Measurements from ENCODE around the gene CUL4B. TPM values are rescaled to one million over a fixed set of nuclear protein-coding genes. Genes with fewer than 3 reads are reported as not detected.
"Not testable (repeated sequence)": the region's sequence is repeated elsewhere in the genome, so short reads cannot be mapped to it uniquely, and the experiment has no call there.

Gene CUL4B
- polyA plus RNA-seq (2013, experiment 1 of 4) = 68.6 TPM
- polyA plus RNA-seq (2013, experiment 2 of 4) = 68.1 TPM
- polyA plus RNA-seq (2013, experiment 3 of 4) = 47.8 TPM
- polyA plus RNA-seq (2013, experiment 4 of 4) = 49.8 TPM

DNA sequence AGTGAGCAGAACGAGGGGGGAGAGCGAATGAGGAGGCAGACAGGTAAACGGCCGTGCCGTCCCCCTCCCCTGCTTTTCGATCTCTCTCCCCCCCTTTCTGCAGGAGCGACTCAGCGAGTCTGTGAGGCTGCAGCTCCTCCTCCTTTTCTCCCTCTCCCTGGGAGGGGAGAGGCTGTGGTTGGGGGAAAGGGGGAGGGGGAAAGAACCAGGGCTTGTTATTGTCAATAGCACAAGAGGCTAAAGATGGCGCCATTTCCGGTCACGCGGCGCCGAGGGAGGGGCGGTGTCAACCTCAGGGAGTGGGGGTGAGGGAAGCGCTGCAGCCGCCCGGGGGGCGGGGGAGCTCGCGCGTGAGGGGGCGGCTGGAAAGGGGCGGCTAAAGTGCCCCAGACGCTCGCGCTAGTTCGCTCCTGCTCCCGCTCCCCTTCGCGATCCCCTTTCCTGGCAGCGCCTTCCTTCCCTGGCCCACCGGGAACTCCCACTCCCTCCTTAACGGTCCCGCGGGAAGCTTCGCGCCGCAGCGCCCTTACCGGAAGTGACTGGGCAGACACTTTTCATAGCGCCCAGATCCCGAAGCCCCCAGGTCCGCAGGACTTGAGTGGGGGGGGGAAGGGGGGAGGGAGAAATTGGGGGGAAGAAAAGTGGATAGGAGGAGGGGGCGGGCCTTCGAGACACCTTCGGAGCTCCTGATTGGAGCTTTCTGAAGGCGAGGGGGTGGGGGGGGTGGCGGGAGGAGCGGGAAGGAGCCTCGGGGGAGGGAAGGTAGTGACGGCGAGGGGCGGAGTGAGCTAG, at the start of gene CUL4B:
CUL4B (minus strand) TSS at position 121 of the 792 bp plus-strand sequence. CDS start 324 bp downstream, outside the sequence.
- Histone ChIP-seq H3K4me1 (ENCODE audit: control insufficient read depth, insufficient read depth, low read length) (no peaks in the 10 kb centered on the region), H3K36me3 (ENCODE audit: control insufficient read depth, insufficient read depth, low read length) (no peaks in the 10 kb centered on the region), H3K4me3 (ENCODE audit: insufficient read depth, low read depth, low read length) (peak within 1 kb of the TSS; percentile 54), H3K9me3 (ENCODE audit: control insufficient read depth, low read length) (no peaks in the 10 kb centered on the region), H3K27ac (ENCODE audit: insufficient read depth, low read depth, low read length, poor library complexity, severe bottlenecking) (peak within 1 kb of the TSS; percentile 93), H3K27me3 (ENCODE audit: control insufficient read depth, insufficient read depth, low read length, poor library complexity, severe bottlenecking) (no peaks in the 10 kb centered on the region)
- 0% methylated on average over 33 to 40 of the region's 54 CpGs for WGBS, 2 experiments

DNA sequence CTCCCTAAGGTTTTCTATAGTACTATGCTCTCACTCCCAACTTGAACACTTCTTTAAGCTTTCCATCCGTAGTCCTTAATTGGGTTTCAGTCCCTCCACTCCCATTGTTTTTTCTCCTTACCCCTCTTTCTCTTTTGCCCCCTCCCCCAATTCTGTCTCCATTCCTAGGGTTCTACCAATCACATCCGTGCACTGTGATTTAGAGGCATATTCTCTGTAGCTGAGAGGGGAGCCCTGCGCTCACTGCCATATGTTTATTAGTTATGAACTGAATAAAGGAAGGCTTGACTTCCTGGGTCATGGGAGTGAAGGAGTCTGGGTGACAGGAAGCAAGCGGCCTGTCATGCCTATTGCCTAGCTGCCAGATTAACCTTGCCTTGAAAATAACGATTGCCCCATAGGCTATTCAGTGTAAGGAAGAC, 43.6 kb upstream of the CUL4B start:
- Histone ChIP-seq H3K27ac (ENCODE audit: insufficient read depth, low read depth, low read length, poor library complexity, severe bottlenecking) (peak overlapping the region; percentile 74), H3K36me3 (ENCODE audit: control insufficient read depth, insufficient read depth, low read length) (no peaks in the 10 kb centered on the region), H3K4me3 (ENCODE audit: insufficient read depth, low read depth, low read length) (peak overlapping the region; percentile 67), H3K4me1 (ENCODE audit: control insufficient read depth, insufficient read depth, low read length) (no peaks in the 10 kb centered on the region), H3K9me3 (ENCODE audit: control insufficient read depth, low read length) (no peaks in the 10 kb centered on the region), H3K27me3 (ENCODE audit: control insufficient read depth, insufficient read depth, low read length, poor library complexity, severe bottlenecking) (no peaks in the 10 kb centered on the region)
- 1 to 6% methylated on average over 4 to 5 of the region's 5 CpGs for WGBS, 2 experiments

DNA sequence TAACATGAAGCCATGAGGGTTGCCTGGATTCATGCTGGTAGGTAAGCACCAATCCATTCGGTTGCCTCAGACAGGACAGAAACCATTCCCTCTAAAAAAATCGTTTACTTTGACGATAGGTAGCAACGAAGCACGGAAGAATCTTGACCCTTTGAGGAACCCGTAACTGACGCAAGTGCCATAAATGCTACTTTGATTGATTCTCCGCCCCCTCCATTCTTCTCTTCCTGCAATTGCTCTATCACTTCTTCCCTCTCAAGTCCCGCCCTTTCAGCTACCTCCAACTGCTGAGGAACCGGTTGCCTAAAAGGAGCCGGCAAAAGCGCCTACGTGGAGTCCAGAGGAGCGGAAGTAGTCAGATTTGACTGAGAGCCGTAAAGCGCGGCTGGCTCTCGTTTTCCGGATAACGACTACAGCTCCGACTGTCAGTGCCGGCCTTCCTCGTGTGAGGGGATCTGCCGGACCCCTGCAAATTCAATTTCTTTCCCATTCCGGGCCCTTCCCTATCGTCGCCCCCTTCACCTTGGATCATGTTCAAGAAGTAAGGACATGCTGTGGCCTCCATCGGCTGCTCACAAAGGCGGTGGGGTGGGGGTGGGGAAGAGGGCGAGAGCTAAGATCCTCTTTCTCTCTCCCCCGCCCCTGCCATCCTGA, 43.1 kb upstream of the CUL4B start, which contains the start of gene MCTS1:
MCTS1 (plus strand) TSS at position 395 of the 654 bp plus-strand sequence; CDS start at position 531, 136 bp downstream.
- H3K4me3 ChIP-seq (ENCODE audit: insufficient read depth, low read depth, low read length) = peak within 1 kb of the TSS; percentile 67
- no peaks in the 10 kb centered on the region for H3K27me3 ChIP-seq (ENCODE audit: control insufficient read depth, insufficient read depth, low read length, poor library complexity, severe bottlenecking)
- H3K4me1 ChIP-seq (ENCODE audit: control insufficient read depth, insufficient read depth, low read length) = no peaks in the 10 kb centered on the region
- WGBS, 2 experiments = 0 to 1% methylated on average over 26 to 27 of the region's 31 CpGs
- no peaks in the 10 kb centered on the region for H3K9me3 ChIP-seq (ENCODE audit: control insufficient read depth, low read length)
- no peaks in the 10 kb centered on the region for H3K36me3 ChIP-seq (ENCODE audit: control insufficient read depth, insufficient read depth, low read length)
- peak within 1 kb of the TSS; percentile 74 for H3K27ac ChIP-seq (ENCODE audit: insufficient read depth, low read depth, low read length, poor library complexity, severe bottlenecking)

GRCh38 chrX:120585702-120586101, 24.9 kb upstream of the CUL4B start:
- H3K4me1 ChIP-seq (ENCODE audit: control insufficient read depth, insufficient read depth, low read length) = no peaks in the 10 kb centered on the region
- no peaks in the 10 kb centered on the region for H3K27me3 ChIP-seq (ENCODE audit: control insufficient read depth, insufficient read depth, low read length, poor library complexity, severe bottlenecking)
- 92 to 93% methylated on average over 1 of the region's 2 CpGs for WGBS, 2 experiments
- H3K36me3 ChIP-seq (ENCODE audit: control insufficient read depth, insufficient read depth, low read length) = no peaks in the 10 kb centered on the region
- H3K4me3 ChIP-seq (ENCODE audit: insufficient read depth, low read depth, low read length) = no peak overlapping the region
- H3K27ac ChIP-seq (ENCODE audit: insufficient read depth, low read depth, low read length, poor library complexity, severe bottlenecking) = no peak overlapping the region
- no peaks in the 10 kb centered on the region for H3K9me3 ChIP-seq (ENCODE audit: control insufficient read depth, low read length)

- WGBS, 2 experiments = 88% methylated on average over 15 to 18 of the region's 18 CpGs
- no peak overlapping the region for H3K4me3 ChIP-seq (ENCODE audit: insufficient read depth, low read depth, low read length)
Observed at GRCh38 chrX:120575379-120576114, 14.8 kb upstream of the CUL4B start.

GRCh38 chrX:120573806-120574205, 13.0 kb upstream of the CUL4B start:
- not testable (repeated sequence) for H3K4me3 ChIP-seq (ENCODE audit: insufficient read depth, low read depth, low read length)

More at GRCh38 chrX:120575379-120576114, 14.8 kb upstream of the CUL4B start:
- no peaks in the 10 kb centered on the region for H3K9me3 ChIP-seq (ENCODE audit: control insufficient read depth, low read length)
- no peaks in the 10 kb centered on the region for H3K36me3 ChIP-seq (ENCODE audit: control insufficient read depth, insufficient read depth, low read length)
- H3K4me1 ChIP-seq (ENCODE audit: control insufficient read depth, insufficient read depth, low read length) = no peaks in the 10 kb centered on the region
- no peaks in the 10 kb centered on the region for H3K27me3 ChIP-seq (ENCODE audit: control insufficient read depth, insufficient read depth, low read length, poor library complexity, severe bottlenecking)
- H3K27ac ChIP-seq (ENCODE audit: insufficient read depth, low read depth, low read length, poor library complexity, severe bottlenecking) = no peak overlapping the region

DNA sequence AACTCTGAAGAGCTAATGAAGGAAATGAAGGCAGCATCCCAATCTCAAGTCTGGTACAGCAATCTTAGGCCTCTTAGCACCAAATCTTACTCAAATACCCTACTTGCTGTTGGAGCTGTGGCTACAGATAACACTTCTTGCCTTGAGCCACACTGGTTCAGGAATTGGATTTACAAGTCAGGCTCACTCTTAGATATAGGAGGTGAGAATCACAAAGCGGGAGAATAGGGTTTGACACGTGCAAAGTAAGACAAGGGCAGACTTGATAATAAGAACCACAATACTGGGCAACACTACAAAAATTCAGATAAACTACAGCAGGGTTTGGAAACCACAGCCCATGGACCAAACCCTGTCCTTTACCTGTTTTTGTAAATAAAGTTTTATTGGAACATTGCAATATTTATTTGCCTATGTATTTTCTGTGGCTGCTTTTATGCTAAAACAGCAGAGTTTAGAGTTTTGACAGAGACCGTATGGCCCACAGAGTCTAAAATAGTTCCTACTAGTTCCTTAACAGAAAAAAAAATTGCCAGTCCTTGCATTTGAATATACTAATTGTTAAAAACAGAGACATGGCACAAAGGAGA, 9.3 kb upstream of the CUL4B start:
- 100% methylated on average over 2 to 3 of the region's 3 CpGs for WGBS, 2 experiments
- Histone ChIP-seq H3K4me1 (ENCODE audit: control insufficient read depth, insufficient read depth, low read length) (no peaks in the 10 kb centered on the region), H3K4me3 (ENCODE audit: insufficient read depth, low read depth, low read length) (no peak overlapping the region), H3K9me3 (ENCODE audit: control insufficient read depth, low read length) (no peaks in the 10 kb centered on the region), H3K27ac (ENCODE audit: insufficient read depth, low read depth, low read length, poor library complexity, severe bottlenecking) (no peak overlapping the region), H3K27me3 (ENCODE audit: control insufficient read depth, insufficient read depth, low read length, poor library complexity, severe bottlenecking) (no peaks in the 10 kb centered on the region), H3K36me3 (ENCODE audit: control insufficient read depth, insufficient read depth, low read length) (no peaks in the 10 kb centered on the region)

More at GRCh38 chrX:120573806-120574205, 13.0 kb upstream of the CUL4B start:
- not testable (repeated sequence) for H3K36me3 ChIP-seq (ENCODE audit: control insufficient read depth, insufficient read depth, low read length); H3K9me3 ChIP-seq (ENCODE audit: control insufficient read depth, low read length); H3K27ac ChIP-seq (ENCODE audit: insufficient read depth, low read depth, low read length, poor library complexity, severe bottlenecking); H3K4me1 ChIP-seq (ENCODE audit: control insufficient read depth, insufficient read depth, low read length); H3K27me3 ChIP-seq (ENCODE audit: control insufficient read depth, insufficient read depth, low read length, poor library complexity, severe bottlenecking)
- 90 to 92% methylated on average over 8 to 13 of the region's 13 CpGs for WGBS, 2 experiments

DNA sequence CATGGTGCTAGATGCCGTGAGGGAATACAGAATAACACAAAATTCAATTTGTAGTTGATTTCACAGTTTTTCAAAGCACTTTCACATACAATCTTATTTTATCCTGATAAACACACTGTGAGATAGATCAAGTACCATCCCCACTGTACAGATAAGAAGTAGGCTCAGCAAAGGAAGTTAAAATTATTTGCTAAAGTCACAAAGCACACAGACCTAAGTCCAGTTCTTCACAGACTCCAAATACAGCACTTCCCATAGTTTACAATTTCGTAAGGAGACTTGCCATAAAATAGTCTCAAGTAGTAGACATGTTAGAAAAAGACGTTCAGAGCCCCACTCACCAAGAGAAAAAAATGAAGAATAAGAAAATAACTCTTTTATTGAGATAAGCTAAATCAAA, 7.8 kb upstream of the CUL4B start:
- Histone ChIP-seq H3K4me3 (ENCODE audit: insufficient read depth, low read depth, low read length) (no peak overlapping the region), H3K4me1 (ENCODE audit: control insufficient read depth, insufficient read depth, low read length) (no peaks in the 10 kb centered on the region), H3K9me3 (ENCODE audit: control insufficient read depth, low read length) (no peaks in the 10 kb centered on the region), H3K36me3 (ENCODE audit: control insufficient read depth, insufficient read depth, low read length) (no peaks in the 10 kb centered on the region), H3K27ac (ENCODE audit: insufficient read depth, low read depth, low read length, poor library complexity, severe bottlenecking) (no peak overlapping the region), H3K27me3 (ENCODE audit: control insufficient read depth, insufficient read depth, low read length, poor library complexity, severe bottlenecking) (no peaks in the 10 kb centered on the region)
- 88 to 90% methylated on average over 1 to 2 of the region's 3 CpGs for WGBS, 2 experiments

- H3K27me3 ChIP-seq (ENCODE audit: control insufficient read depth, insufficient read depth, low read length, poor library complexity, severe bottlenecking) = no peaks in the 10 kb centered on the region
- no peak overlapping the region for H3K27ac ChIP-seq (ENCODE audit: insufficient read depth, low read depth, low read length, poor library complexity, severe bottlenecking)
- no peaks in the 10 kb centered on the region for H3K9me3 ChIP-seq (ENCODE audit: control insufficient read depth, low read length)
- no peaks in the 10 kb centered on the region for H3K36me3 ChIP-seq (ENCODE audit: control insufficient read depth, insufficient read depth, low read length)
- H3K4me1 ChIP-seq (ENCODE audit: control insufficient read depth, insufficient read depth, low read length) = no peaks in the 10 kb centered on the region
- no peak overlapping the region for H3K4me3 ChIP-seq (ENCODE audit: insufficient read depth, low read depth, low read length)
Observed at GRCh38 chrX:120568035-120568434, 7.3 kb upstream of the CUL4B start.
